ENCODE results near the gene ADNP. TPM values are rescaled to one million over a fixed set of nuclear protein-coding genes. Genes with fewer than 3 reads are reported as not detected.

Gene ADNP
- total and polyA plus RNA-seq, 2 experiments from 2014 or later: 95.0 to 106 TPM

DNA sequence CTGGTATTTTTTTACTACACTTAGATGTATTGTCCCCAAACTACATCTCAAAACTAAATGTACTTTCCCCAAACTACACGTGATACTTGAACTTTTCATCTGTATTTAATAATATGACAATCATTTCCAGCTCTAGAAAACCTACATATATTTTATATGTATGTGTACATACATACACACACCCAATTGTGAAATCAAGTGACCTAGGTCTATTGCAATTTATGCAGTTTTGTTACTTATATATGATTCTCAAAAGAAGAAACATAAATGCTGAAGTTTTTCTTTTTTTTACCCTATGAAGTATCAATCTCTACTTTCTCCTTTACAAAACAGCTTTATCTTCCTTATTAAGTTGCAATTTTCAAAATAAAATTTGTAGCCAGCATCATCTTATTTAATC is 4.7 kb downstream of the ADNP start (continued):
- TF ChIP-seq, protein P1, sequence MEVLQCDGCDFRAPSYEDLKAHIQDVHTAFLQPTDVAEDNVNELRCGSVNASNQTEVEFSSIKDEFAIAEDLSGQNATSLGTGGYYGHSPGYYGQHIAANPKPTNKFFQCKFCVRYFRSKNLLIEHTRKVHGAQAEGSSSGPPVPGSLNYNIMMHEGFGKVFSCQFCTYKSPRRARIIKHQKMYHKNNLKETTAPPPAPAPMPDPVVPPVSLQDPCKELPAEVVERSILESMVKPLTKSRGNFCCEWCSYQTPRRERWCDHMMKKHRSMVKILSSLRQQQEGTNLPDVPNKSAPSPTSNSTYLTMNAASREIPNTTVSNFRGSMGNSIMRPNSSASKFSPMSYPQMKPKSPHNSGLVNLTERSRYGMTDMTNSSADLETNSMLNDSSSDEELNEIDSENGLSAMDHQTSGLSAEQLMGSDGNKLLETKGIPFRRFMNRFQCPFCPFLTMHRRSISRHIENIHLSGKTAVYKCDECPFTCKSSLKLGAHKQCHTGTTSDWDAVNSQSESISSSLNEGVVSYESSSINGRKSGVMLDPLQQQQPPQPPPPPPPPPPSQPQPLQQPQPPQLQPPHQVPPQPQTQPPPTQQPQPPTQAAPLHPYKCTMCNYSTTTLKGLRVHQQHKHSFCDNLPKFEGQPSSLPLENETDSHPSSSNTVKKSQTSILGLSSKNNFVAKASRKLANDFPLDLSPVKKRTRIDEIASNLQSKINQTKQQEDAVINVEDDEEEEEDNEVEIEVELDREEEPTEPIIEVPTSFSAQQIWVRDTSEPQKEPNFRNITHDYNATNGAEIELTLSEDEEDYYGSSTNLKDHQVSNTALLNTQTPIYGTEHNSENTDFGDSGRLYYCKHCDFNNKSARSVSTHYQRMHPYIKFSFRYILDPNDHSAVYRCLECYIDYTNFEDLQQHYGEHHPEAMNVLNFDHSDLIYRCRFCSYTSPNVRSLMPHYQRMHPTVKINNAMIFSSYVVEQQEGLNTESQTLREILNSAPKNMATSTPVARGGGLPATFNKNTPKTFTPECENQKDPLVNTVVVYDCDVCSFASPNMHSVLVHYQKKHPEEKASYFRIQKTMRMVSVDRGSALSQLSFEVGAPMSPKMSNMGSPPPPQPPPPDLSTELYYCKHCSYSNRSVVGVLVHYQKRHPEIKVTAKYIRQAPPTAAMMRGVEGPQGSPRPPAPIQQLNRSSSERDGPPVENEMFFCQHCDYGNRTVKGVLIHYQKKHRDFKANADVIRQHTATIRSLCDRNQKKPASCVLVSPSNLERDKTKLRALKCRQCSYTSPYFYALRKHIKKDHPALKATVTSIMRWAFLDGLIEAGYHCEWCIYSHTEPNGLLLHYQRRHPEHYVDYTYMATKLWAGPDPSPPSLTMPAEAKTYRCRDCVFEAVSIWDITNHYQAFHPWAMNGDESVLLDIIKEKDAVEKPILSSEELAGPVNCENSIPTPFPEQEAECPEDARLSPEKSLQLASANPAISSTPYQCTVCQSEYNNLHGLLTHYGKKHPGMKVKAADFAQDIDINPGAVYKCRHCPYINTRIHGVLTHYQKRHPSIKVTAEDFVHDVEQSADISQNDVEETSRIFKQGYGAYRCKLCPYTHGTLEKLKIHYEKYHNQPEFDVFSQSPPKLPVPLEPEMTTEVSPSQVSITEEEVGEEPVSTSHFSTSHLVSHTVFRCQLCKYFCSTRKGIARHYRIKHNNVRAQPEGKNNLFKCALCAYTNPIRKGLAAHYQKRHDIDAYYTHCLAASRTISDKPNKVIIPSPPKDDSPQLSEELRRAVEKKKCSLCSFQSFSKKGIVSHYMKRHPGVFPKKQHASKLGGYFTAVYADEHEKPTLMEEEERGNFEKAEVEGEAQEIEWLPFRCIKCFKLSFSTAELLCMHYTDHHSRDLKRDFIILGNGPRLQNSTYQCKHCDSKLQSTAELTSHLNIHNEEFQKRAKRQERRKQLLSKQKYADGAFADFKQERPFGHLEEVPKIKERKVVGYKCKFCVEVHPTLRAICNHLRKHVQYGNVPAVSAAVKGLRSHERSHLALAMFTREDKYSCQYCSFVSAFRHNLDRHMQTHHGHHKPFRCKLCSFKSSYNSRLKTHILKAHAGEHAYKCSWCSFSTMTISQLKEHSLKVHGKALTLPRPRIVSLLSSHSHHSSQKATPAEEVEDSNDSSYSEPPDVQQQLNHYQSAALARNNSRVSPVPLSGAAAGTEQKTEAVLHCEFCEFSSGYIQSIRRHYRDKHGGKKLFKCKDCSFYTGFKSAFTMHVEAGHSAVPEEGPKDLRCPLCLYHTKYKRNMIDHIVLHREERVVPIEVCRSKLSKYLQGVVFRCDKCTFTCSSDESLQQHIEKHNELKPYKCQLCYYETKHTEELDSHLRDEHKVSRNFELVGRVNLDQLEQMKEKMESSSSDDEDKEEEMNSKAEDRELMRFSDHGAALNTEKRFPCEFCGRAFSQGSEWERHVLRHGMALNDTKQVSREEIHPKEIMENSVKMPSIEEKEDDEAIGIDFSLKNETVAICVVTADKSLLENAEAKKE (CRISPR knock-in tag; IDR thresholded peaks at IDR 0.05): no peak
- TF ChIP-seq, protein P2, sequence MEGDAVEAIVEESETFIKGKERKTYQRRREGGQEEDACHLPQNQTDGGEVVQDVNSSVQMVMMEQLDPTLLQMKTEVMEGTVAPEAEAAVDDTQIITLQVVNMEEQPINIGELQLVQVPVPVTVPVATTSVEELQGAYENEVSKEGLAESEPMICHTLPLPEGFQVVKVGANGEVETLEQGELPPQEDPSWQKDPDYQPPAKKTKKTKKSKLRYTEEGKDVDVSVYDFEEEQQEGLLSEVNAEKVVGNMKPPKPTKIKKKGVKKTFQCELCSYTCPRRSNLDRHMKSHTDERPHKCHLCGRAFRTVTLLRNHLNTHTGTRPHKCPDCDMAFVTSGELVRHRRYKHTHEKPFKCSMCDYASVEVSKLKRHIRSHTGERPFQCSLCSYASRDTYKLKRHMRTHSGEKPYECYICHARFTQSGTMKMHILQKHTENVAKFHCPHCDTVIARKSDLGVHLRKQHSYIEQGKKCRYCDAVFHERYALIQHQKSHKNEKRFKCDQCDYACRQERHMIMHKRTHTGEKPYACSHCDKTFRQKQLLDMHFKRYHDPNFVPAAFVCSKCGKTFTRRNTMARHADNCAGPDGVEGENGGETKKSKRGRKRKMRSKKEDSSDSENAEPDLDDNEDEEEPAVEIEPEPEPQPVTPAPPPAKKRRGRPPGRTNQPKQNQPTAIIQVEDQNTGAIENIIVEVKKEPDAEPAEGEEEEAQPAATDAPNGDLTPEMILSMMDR (conservative IDR thresholded peaks at IDR 0.05; ENCODE audit: low read depth in 2 of 2): no peak
- no peak for TF ChIP-seq STAT1 (IDR thresholded peaks at IDR 0.05; ENCODE audit: unreplicated experiment)
- TF ChIP-seq ZNF331 (CRISPR knock-in tag; IDR thresholded peaks at IDR 0.05; ENCODE audit: low read depth): no peak
- TF ChIP-seq, protein P3, sequence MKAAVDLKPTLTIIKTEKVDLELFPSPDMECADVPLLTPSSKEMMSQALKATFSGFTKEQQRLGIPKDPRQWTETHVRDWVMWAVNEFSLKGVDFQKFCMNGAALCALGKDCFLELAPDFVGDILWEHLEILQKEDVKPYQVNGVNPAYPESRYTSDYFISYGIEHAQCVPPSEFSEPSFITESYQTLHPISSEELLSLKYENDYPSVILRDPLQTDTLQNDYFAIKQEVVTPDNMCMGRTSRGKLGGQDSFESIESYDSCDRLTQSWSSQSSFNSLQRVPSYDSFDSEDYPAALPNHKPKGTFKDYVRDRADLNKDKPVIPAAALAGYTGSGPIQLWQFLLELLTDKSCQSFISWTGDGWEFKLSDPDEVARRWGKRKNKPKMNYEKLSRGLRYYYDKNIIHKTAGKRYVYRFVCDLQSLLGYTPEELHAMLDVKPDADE (IDR thresholded peaks at IDR 0.05): no peak
